HEK293 (cell line): Measurements from ENCODE around the gene TSPAN1.

Experiments used
- CTCF ChIA-PET: fragments of 350-600 bp; formaldehyde crosslinking; extraction: SDS; loops from one replicate; lab custom pipeline; 2021; ENCODE audit warnings: antibody characterized with exemption; lab: Yijun Ruan, JAX
- POLR2A ChIA-PET: fragments of 300-600 bp; formaldehyde crosslinking; extraction: SDS; loops from one replicate; lab custom pipeline; 2020; ENCODE audit warnings: antibody characterized with exemption, inconsistent platforms; lab: Yijun Ruan, JAX
- H3K27ac ChIP-seq: fragments of 200-500 bp; sonication (Bioruptor generic); 2 replicates; pipeline ENCODE4 v1.5.1; 2014; ENCODE audit warnings: low read depth, low read length, control low read depth, inconsistent platforms; ENCODE audit errors: extremely low read depth
- H3K36me3 ChIP-seq, 2 experiments: fragments of 200-500 bp in 1 of 2; sonication (Bioruptor generic) in 1 of 2; 1 replicate in 1 of 2; 2 replicates in 1 of 2; pipeline ENCODE4 v1.5.1; 2014 to 2017; ENCODE audit warnings: inconsistent platforms in 2 of 2, low read length in 2 of 2; ENCODE audit not compliant: control insufficient read depth in 2 of 2, insufficient read depth in 1 of 2
- H3K4me1 ChIP-seq: fragments of 200-500 bp; sonication (Bioruptor generic); 2 replicates; pipeline ENCODE4 v1.5.1; 2014; ENCODE audit warnings: mild to moderate bottlenecking, low read length, inconsistent platforms; ENCODE audit not compliant: control insufficient read depth, insufficient read depth
- H3K4me3 ChIP-seq: 2 replicates; pipeline ENCODE4 v1.5.1; 2011; ENCODE audit warnings: low read depth, mild to moderate bottlenecking, control low read depth, low read length, moderate library complexity
- H3K9me3 ChIP-seq: fragments of 200-500 bp; sonication (Bioruptor generic); 2 replicates; pipeline ENCODE4 v1.5.1; 2014; ENCODE audit warnings: low read depth, low read length, inconsistent platforms; ENCODE audit not compliant: control insufficient read depth, insufficient read depth
- HIC1 ChIP-seq: fragments of 450-650 bp; formaldehyde crosslinking; IDR thresholded peaks from 2 replicates; pipeline ENCODE4 v1.5.1; 2016; ENCODE audit warnings: missing biosample characterization, missing genetic modification characterization
- KLF1 ChIP-seq: fragments of 450-650 bp; formaldehyde crosslinking; IDR thresholded peaks from 2 replicates; pipeline ENCODE4 v1.5.1; 2016; ENCODE audit warnings: missing biosample characterization, missing genetic modification characterization
- KLF8 ChIP-seq: fragments of 450-650 bp; formaldehyde crosslinking; IDR thresholded peaks from 2 replicates; pipeline ENCODE4 v1.5.1; 2016; ENCODE audit warnings: missing biosample characterization, missing genetic modification characterization
- SETDB1 ChIP-seq: IDR thresholded peaks from one replicate; pipeline ENCODE4 v1.6.1; 2017; ENCODE audit warnings: mild to moderate bottlenecking, low read length, moderate library complexity, mixed read lengths; ENCODE audit not compliant: insufficient read length
- SP3 ChIP-seq: fragments of 450-650 bp; formaldehyde crosslinking; IDR thresholded peaks from 2 replicates; pipeline ENCODE4 v1.5.1; 2016; ENCODE audit warnings: missing biosample characterization, missing genetic modification characterization
- YY1 ChIP-seq: fragments of 450-650 bp; formaldehyde crosslinking; IDR thresholded peaks from 2 replicates; pipeline ENCODE4 v1.5.1; 2018; ENCODE audit warnings: missing biosample characterization, missing genetic modification characterization
- ZFP37 ChIP-seq: fragments of 450-650 bp; formaldehyde crosslinking; IDR thresholded peaks from 2 replicates; pipeline ENCODE4 v1.5.1; 2016; ENCODE audit warnings: missing biosample characterization, missing genetic modification characterization
- ZNF133 ChIP-seq: fragments of 450-650 bp; formaldehyde crosslinking; IDR thresholded peaks from 2 replicates; pipeline ENCODE4 v1.5.1; 2016; ENCODE audit warnings: missing biosample characterization, missing genetic modification characterization
- ZNF16 ChIP-seq: fragments of 450-650 bp; formaldehyde crosslinking; IDR thresholded peaks from 2 replicates; pipeline ENCODE4 v1.5.1; 2016; ENCODE audit warnings: low read depth, missing biosample characterization, missing genetic modification characterization
- ZNF19 ChIP-seq: fragments of 450-650 bp; formaldehyde crosslinking; IDR thresholded peaks from 2 replicates; pipeline ENCODE4; 2016; ENCODE audit warnings: missing biosample characterization, missing genetic modification characterization, low read depth
- ZNF280C ChIP-seq: fragments of 450-650 bp; formaldehyde crosslinking; IDR thresholded peaks from 2 replicates; pipeline ENCODE4 v1.5.1; 2016; ENCODE audit warnings: missing biosample characterization, missing genetic modification characterization
- ZNF292 ChIP-seq: fragments of 450-650 bp; formaldehyde crosslinking; IDR thresholded peaks from 2 replicates; pipeline ENCODE4 v1.5.1; 2016; ENCODE audit warnings: low read depth, missing biosample characterization, missing genetic modification characterization, borderline replicate concordance
- ZNF394 ChIP-seq: fragments of 450-650 bp; formaldehyde crosslinking; IDR thresholded peaks from 2 replicates; pipeline ENCODE4 v1.5.1; 2016; ENCODE audit warnings: missing biosample characterization, missing genetic modification characterization, mild to moderate bottlenecking, moderate library complexity, borderline replicate concordance
- ZNF555 ChIP-seq: fragments of 450-650 bp; formaldehyde crosslinking; conservative IDR thresholded peaks from 2 replicates; pipeline ENCODE4 v1.5.1; 2017; ENCODE audit warnings: missing biosample characterization, mild to moderate bottlenecking, missing genetic modification characterization, inconsistent platforms
- ZNF610 ChIP-seq: fragments of 450-650 bp; formaldehyde crosslinking; IDR thresholded peaks from 2 replicates; pipeline ENCODE4 v1.5.1; 2016; ENCODE audit warnings: missing biosample characterization, missing genetic modification characterization, borderline replicate concordance
- ZNF701 ChIP-seq: fragments of 450-650 bp; formaldehyde crosslinking; IDR thresholded peaks from 2 replicates; pipeline ENCODE4 v1.5.1; 2016; ENCODE audit warnings: missing biosample characterization, missing genetic modification characterization
- ZSCAN30 ChIP-seq: fragments of 450-650 bp; IDR thresholded peaks from 2 replicates; pipeline ENCODE4 v1.5.1; 2018; ENCODE audit warnings: missing biosample characterization, mild to moderate bottlenecking, missing genetic modification characterization, moderate library complexity
- ZSCAN4 ChIP-seq: fragments of 450-650 bp; formaldehyde crosslinking; IDR thresholded peaks from 2 replicates; pipeline ENCODE4 v1.5.1; 2017; ENCODE audit warnings: missing biosample characterization, missing genetic modification characterization
- ZXDB ChIP-seq: fragments of 450-650 bp; formaldehyde crosslinking; IDR thresholded peaks from 2 replicates; pipeline ENCODE4 v1.5.1; 2016; ENCODE audit warnings: missing biosample characterization, missing genetic modification characterization
- TF ChIP-seq, protein P1 (sequence below): fragments of 450-650 bp; formaldehyde crosslinking; IDR thresholded peaks from 2 replicates; pipeline ENCODE4 v1.5.1; 2016; ENCODE audit warnings: missing biosample characterization, missing genetic modification characterization
- TF ChIP-seq, protein P2 (sequence below): fragments of 450-650 bp; formaldehyde crosslinking; IDR thresholded peaks from 2 replicates; pipeline ENCODE4 v1.5.1; 2016; ENCODE audit warnings: missing biosample characterization, missing genetic modification characterization, borderline replicate concordance
- TF ChIP-seq, protein P3 (sequence below): fragments of 450-650 bp; formaldehyde crosslinking; IDR thresholded peaks from 2 replicates; pipeline ENCODE4 v1.5.0; 2017; ENCODE audit warnings: missing biosample characterization, missing genetic modification characterization, borderline replicate concordance

TSPAN1 gene

DNA sequence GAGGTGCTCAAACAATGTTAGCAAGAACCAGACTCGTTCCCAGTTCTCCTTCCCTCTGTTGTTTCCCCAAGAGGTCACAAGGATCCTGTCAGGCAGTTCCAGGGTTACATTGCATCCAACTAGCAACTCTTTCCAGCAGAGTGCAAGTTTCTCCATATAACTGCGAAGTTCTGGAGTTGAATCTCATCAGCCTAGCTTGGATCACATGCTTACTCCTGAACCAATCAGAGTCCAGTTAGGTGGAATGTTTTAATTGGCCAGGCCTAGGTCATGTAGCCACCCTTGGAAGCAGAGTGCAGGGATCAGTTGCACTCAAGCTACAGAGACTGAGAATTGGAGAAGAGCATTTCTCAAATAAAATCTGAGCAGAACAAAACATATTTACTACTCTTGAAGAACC, 26.6 kb upstream of the TSPAN1 start:
- H3K36me3 ChIP-seq, result no peaks in the 10 kb centered on the region
- no peak overlapping the region for H3K4me3 ChIP-seq
- TF ChIP-seq ZNF701 (tag by site-specific recombination), result no peak
- no peak for TF ChIP-seq SETDB1
- no peak for TF ChIP-seq ZSCAN4
- TF ChIP-seq SP3 (tag by site-specific recombination), result no peak
- no peak for TF ChIP-seq ZNF16 (tag by site-specific recombination)
- TF ChIP-seq ZNF394, result no peak
- TF ChIP-seq, protein P1, sequence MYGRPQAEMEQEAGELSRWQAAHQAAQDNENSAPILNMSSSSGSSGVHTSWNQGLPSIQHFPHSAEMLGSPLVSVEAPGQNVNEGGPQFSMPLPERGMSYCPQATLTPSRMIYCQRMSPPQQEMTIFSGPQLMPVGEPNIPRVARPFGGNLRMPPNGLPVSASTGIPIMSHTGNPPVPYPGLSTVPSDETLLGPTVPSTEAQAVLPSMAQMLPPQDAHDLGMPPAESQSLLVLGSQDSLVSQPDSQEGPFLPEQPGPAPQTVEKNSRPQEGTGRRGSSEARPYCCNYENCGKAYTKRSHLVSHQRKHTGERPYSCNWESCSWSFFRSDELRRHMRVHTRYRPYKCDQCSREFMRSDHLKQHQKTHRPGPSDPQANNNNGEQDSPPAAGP (tag by site-specific recombination), result no peak
- TF ChIP-seq ZXDB, result no peak
- no peak for TF ChIP-seq HIC1 (tag by site-specific recombination)
- no peak for TF ChIP-seq ZSCAN30 (tag by site-specific recombination)
- TF ChIP-seq, protein P2, sequence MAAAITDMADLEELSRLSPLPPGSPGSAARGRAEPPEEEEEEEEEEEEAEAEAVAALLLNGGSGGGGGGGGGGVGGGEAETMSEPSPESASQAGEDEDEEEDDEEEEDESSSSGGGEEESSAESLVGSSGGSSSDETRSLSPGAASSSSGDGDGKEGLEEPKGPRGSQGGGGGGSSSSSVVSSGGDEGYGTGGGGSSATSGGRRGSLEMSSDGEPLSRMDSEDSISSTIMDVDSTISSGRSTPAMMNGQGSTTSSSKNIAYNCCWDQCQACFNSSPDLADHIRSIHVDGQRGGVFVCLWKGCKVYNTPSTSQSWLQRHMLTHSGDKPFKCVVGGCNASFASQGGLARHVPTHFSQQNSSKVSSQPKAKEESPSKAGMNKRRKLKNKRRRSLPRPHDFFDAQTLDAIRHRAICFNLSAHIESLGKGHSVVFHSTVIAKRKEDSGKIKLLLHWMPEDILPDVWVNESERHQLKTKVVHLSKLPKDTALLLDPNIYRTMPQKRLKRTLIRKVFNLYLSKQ (tag by site-specific recombination), result no peak
- no peak for TF ChIP-seq ZFP37 (tag by site-specific recombination)
- TF ChIP-seq KLF1, result no peak
- ChIA-PET POLR2A (interaction anchor here (1.0 kb wide), 1 partner anchor 16 kb away, joined by 3 read pairs; the partner anchor contains the start of gene PIK3R3), CTCF (interaction anchor here (0.6 kb wide), 2 partner anchors 23 to 78 kb away, joined by 3 read pairs; no protein-coding TSS in a partner anchor)
- no peaks in the 10 kb centered on the region for H3K9me3 ChIP-seq
- no peak overlapping the region for H3K27ac ChIP-seq
- H3K4me1 ChIP-seq, result no peaks in the 10 kb centered on the region

DNA sequence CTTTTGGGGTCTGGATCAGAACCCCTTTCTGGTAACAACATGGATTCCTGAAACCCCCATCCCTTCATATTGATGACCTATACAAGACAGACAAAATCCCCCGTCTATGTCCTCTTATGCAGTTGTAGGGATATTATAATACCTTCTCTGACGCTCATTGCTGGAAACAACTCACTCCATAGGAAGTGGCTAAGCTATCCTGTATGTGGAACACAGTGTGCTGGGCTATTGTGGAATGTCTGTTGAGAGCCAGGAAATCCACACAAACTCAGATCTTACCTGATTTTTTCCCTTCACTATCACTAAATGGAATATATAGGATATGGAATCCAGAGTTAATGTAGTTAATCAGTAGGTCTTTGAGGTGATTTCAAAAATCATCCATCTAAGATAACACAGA, 24.8 kb upstream of the TSPAN1 start:
- Histone ChIP-seq H3K4me1 (no peaks in the 10 kb centered on the region), H3K36me3 (no peaks in the 10 kb centered on the region), H3K27ac (no peak overlapping the region), H3K4me3 (no peak overlapping the region), H3K9me3 (no peaks in the 10 kb centered on the region)
- CTCF ChIA-PET, result interaction anchor here (0.6 kb wide), 1 partner anchor 19 kb away, joined by 3 read pairs; no protein-coding TSS in a partner anchor
- POLR2A ChIA-PET, result no interaction called here
- TF ChIP-seq ZNF610 (tag by site-specific recombination) (no peak), ZNF133 (tag by site-specific recombination) (no peak), ZNF555 (no peak), ZNF19 (tag by site-specific recombination) (no peak)

GRCh38 chr1:46152016-46152415, 22.9 kb upstream of the TSPAN1 start:
- Histone ChIP-seq H3K4me3 (no peak overlapping the region), H3K4me1 (no peaks in the 10 kb centered on the region), H3K36me3 (no peaks in the 10 kb centered on the region), H3K9me3 (no peaks in the 10 kb centered on the region), H3K27ac (no peak overlapping the region)
- ChIA-PET POLR2A (no interaction called here), CTCF (no interaction called here)
- TF ChIP-seq YY1 (tag by site-specific recombination) (no peak), ZNF280C (tag by site-specific recombination) (no peak), ZNF292 (no peak), ZNF133 (tag by site-specific recombination) (no peak), KLF8 (tag by site-specific recombination) (no peak)
- TF ChIP-seq, protein P3, sequence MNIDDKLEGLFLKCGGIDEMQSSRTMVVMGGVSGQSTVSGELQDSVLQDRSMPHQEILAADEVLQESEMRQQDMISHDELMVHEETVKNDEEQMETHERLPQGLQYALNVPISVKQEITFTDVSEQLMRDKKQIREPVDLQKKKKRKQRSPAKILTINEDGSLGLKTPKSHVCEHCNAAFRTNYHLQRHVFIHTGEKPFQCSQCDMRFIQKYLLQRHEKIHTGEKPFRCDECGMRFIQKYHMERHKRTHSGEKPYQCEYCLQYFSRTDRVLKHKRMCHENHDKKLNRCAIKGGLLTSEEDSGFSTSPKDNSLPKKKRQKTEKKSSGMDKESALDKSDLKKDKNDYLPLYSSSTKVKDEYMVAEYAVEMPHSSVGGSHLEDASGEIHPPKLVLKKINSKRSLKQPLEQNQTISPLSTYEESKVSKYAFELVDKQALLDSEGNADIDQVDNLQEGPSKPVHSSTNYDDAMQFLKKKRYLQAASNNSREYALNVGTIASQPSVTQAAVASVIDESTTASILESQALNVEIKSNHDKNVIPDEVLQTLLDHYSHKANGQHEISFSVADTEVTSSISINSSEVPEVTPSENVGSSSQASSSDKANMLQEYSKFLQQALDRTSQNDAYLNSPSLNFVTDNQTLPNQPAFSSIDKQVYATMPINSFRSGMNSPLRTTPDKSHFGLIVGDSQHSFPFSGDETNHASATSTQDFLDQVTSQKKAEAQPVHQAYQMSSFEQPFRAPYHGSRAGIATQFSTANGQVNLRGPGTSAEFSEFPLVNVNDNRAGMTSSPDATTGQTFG (tag by site-specific recombination), result no peak
